GM23338 (cell line): ENCODE results near the gene MCTP1.

Experiments
- CTCF ChIP-seq, 2 experiments: fragments of 200-600 bp in 1 of 2; sonication (generic) in 1 of 2; conservative IDR thresholded peaks; 2 replicates each; pipeline versions ENCODE4 v1.5.1 to v1.6.1; 2016 to 2017; ENCODE audit warnings: antibody characterized with exemption in 2 of 2, low read depth in 2 of 2, mild to moderate bottlenecking in 2 of 2, moderate library complexity in 1 of 2
- ETS1 ChIP-seq: IDR thresholded peaks from 2 replicates; pipeline ENCODE4 v1.6.1; 2016; ENCODE audit warnings: antibody characterized with exemption
- EZH2 ChIP-seq: fragments of 200-600 bp; sonication (generic); IDR thresholded peaks from one replicate; pipeline ENCODE4 v1.8.0; 2017; ENCODE audit warnings: antibody characterized with exemption, mild to moderate bottlenecking, low read depth; ENCODE audit not compliant: unreplicated experiment
- EZH2phosphoT487 ChIP-seq: fragments of 200-600 bp; sonication (generic); IDR thresholded peaks from one replicate; pipeline ENCODE4 v1.8.1; 2018; ENCODE audit warnings: antibody characterized with exemption; ENCODE audit not compliant: unreplicated experiment
- POLR2AphosphoS5 ChIP-seq: IDR thresholded peaks from 2 replicates; pipeline ENCODE4 v1.6.1; 2016; ENCODE audit warnings: antibody characterized with exemption, low read depth
- ZNF331 ChIP-seq: fragments of 250-450 bp; sonication (Bioruptor Pico); IDR thresholded peaks from 2 replicates; pipeline ENCODE4 v1.5.0; 2020; ENCODE audit warnings: low read depth, mild to moderate bottlenecking, moderate library complexity
- TF ChIP-seq, protein P1 (sequence below): IDR thresholded peaks from one replicate; pipeline ENCODE4 v1.6.1; 2018; ENCODE audit warnings: antibody characterized with exemption; ENCODE audit not compliant: unreplicated experiment

- TF ChIP-seq CTCF (conservative IDR thresholded peaks at IDR 0.05; ENCODE audit: low read depth in 2 of 2) (no peak), EZH2 (no peak), ETS1 (no peak), EZH2phosphoT487 (no peak), ZNF331 (CRISPR knock-in tag) (no peak), POLR2AphosphoS5 (no peak)
- TF ChIP-seq, protein P1, sequence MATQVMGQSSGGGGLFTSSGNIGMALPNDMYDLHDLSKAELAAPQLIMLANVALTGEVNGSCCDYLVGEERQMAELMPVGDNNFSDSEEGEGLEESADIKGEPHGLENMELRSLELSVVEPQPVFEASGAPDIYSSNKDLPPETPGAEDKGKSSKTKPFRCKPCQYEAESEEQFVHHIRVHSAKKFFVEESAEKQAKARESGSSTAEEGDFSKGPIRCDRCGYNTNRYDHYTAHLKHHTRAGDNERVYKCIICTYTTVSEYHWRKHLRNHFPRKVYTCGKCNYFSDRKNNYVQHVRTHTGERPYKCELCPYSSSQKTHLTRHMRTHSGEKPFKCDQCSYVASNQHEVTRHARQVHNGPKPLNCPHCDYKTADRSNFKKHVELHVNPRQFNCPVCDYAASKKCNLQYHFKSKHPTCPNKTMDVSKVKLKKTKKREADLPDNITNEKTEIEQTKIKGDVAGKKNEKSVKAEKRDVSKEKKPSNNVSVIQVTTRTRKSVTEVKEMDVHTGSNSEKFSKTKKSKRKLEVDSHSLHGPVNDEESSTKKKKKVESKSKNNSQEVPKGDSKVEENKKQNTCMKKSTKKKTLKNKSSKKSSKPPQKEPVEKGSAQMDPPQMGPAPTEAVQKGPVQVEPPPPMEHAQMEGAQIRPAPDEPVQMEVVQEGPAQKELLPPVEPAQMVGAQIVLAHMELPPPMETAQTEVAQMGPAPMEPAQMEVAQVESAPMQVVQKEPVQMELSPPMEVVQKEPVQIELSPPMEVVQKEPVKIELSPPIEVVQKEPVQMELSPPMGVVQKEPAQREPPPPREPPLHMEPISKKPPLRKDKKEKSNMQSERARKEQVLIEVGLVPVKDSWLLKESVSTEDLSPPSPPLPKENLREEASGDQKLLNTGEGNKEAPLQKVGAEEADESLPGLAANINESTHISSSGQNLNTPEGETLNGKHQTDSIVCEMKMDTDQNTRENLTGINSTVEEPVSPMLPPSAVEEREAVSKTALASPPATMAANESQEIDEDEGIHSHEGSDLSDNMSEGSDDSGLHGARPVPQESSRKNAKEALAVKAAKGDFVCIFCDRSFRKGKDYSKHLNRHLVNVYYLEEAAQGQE: no peak
These were observed 491.6 kb downstream of the MCTP1 start for GRCh38 chr5:94793113-94793815.
